HL-60 (cell line): ENCODE data around the gene TPBGL.

Experiments
- DNase-seq, 2 experiments: peaks; one replicate each; pipeline ENCODE4 v3.0.0-alpha.2; 2010 to 2020; ENCODE audit warnings: low read depth in 1 of 2, low spot score in 1 of 2
- H3K27ac ChIP-seq: fragments of 250-450 bp; sonication (Bioruptor Pico); replicated peaks from 2 replicates; pipeline ENCODE4 v1.5.1; 2020; ENCODE audit warnings: mild to moderate bottlenecking, moderate library complexity
- H3K27me3 ChIP-seq: fragments of 250-450 bp; sonication (Bioruptor Pico); 2 replicates; pipeline ENCODE4 v1.5.1; 2021; ENCODE audit warnings: mild to moderate bottlenecking, moderate library complexity; ENCODE audit not compliant: insufficient read depth, poor library complexity, severe bottlenecking
- H3K4me3 ChIP-seq: replicated peaks from 2 replicates; pipeline ENCODE4 v1.5.1; 2011; ENCODE audit warnings: mild to moderate bottlenecking, control low read depth, low read length; ENCODE audit not compliant: insufficient read depth
- CTCF ChIP-seq: IDR thresholded peaks from one replicate; pipeline ENCODE4 v1.5.1; 2011; ENCODE audit warnings: low read length, control low read depth, inconsistent platforms; ENCODE audit not compliant: insufficient read depth
- GABPA ChIP-seq: IDR thresholded peaks from 2 replicates; pipeline ENCODE4 v1.6.1; 2012; ENCODE audit warnings: low read depth
- POLR2AphosphoS5 ChIP-seq: IDR thresholded peaks from 2 replicates; pipeline ENCODE4 v1.6.1; 2012; ENCODE audit warnings: low read depth
- REST ChIP-seq: IDR thresholded peaks from 2 replicates; pipeline ENCODE4 v1.6.1; 2012; ENCODE audit warnings: low read depth; ENCODE audit not compliant: insufficient replicate concordance
- SPI1 ChIP-seq: IDR thresholded peaks from 2 replicates; pipeline ENCODE4 v1.6.1; 2012; ENCODE audit warnings: low read depth, mild to moderate bottlenecking, borderline replicate concordance

TPBGL gene

GRCh38 chr11:75270896-75271418, 30.4 kb downstream of the TPBGL start:
- no peak for DNase-seq

GRCh38 chr11:75271730-75272129, 31.2 kb downstream of the TPBGL start:
- Histone ChIP-seq H3K27ac (no peak overlapping the region), H3K27me3 (no peaks in the 10 kb centered on the region), H3K4me3 (no peak overlapping the region)
- TF ChIP-seq GABPA, result no peak
- TF ChIP-seq CTCF, result no peak
- TF ChIP-seq POLR2AphosphoS5, result no peak
- no peak for TF ChIP-seq REST
- TF ChIP-seq SPI1, result no peak
- DNase-seq, result no peak

More at GRCh38 chr11:75270896-75271418, 30.4 kb downstream of the TPBGL start:
- Histone ChIP-seq H3K27me3 (no peaks in the 10 kb centered on the region), H3K4me3 (no peak overlapping the region), H3K27ac (no peak overlapping the region)
- TF ChIP-seq POLR2AphosphoS5 (no peak), REST (no peak), GABPA (no peak), CTCF (no peak), SPI1 (no peak)

- H3K27ac ChIP-seq, result no peak overlapping the region
- no peaks in the 10 kb centered on the region for H3K27me3 ChIP-seq
- DNase-seq, result no peak
- TF ChIP-seq REST (no peak), CTCF (no peak), GABPA (no peak), POLR2AphosphoS5 (no peak), SPI1 (no peak)
- H3K4me3 ChIP-seq, result no peak overlapping the region
Measured at GRCh38 chr11:75272391-75272790, 31.8 kb downstream of the TPBGL start.
